HCT116 (cell line): ENCODE data around the gene ATG12. TPM values are rescaled to one million over a fixed set of nuclear protein-coding genes. Genes with fewer than 3 reads are reported as not detected.

Source experiments
- ATAC-seq: fragments of 200-7000 bp; cut with Tn5 transposase; 2 replicates; pipeline ENCODE4 v1.9.1; 2020; ENCODE audit warnings: mild to moderate bottlenecking, moderate library complexity
- BruUV-seq: library from RNA; stranded (reverse); fragments of 400-500 nt; replicated peaks from 2 replicates; lab custom pipeline; 2021; lab: Mats Ljungman, UMichigan
- CTCF ChIA-PET: fragments of 300-600 bp; sonication (Branson Sonifier 250); formaldehyde crosslinking; loops from one replicate; lab custom pipeline; 2021; ENCODE audit warnings: antibody characterized with exemption; lab: Charles Lee
- POLR2A ChIA-PET: fragments of 300-600, 350-600 bp; sonication (Branson Sonifier 250); formaldehyde crosslinking; loops from one replicate; lab custom pipeline; 2021; ENCODE audit warnings: antibody characterized with exemption; lab: Charles Lee
- RAD21 ChIA-PET, 2 experiments: fragments of 300-600 bp; sonication (Branson Sonifier 250); formaldehyde crosslinking; loops; one replicate each; lab custom pipeline; 2023; ENCODE audit warnings: low total read pairs in 2 of 2; ENCODE audit not compliant: uncharacterized antibody in 2 of 2, unreplicated experiment in 2 of 2, low non-redundant PET in 1 of 2; lab: Charles Lee
- DNase-seq: peaks from one replicate; pipeline ENCODE4 v3.0.0-alpha.2; 2010; ENCODE audit warnings: low read depth, low spot score
- H2AFZ ChIP-seq: fragments of 200-600 bp; shearing (Covaris generic), sonication (generic); 2 replicates; pipeline ENCODE4 v1.6.1; 2017; ENCODE audit warnings: low read depth, mixed run types, mixed read lengths, antibody characterized with exemption, low read length; ENCODE audit not compliant: poor library complexity, severe bottlenecking
- H3K27ac ChIP-seq: 2 replicates; pipeline ENCODE4 v1.5.1; 2012; ENCODE audit warnings: low read depth, low read length
- H3K27me3 ChIP-seq: fragments of 200-600 bp; sonication (generic); 2 replicates; pipeline ENCODE4 v1.6.1; 2016; ENCODE audit warnings: mixed run types, low read length, mixed read lengths; ENCODE audit not compliant: insufficient read depth
- H3K36me3 ChIP-seq, 2 experiments: fragments of 200-500 bp in 1 of 2; fragments of 200-600 bp in 1 of 2; sonication (Bioruptor generic) in 1 of 2; sonication (generic) in 1 of 2; 2 replicates each; pipeline versions ENCODE4 v1.5.1 to v1.6.1; 2014 to 2016; ENCODE audit warnings: low read length in 2 of 2, inconsistent platforms in 1 of 2, mixed read lengths in 1 of 2, mixed run types in 1 of 2; ENCODE audit not compliant: insufficient read depth in 2 of 2, control insufficient read depth in 1 of 2
- H3K4me1 ChIP-seq, 2 experiments: fragments of 200-600 bp in 1 of 2; sonication (generic) in 1 of 2; 2 replicates each; pipeline versions ENCODE4 v1.5.1 to v1.6.1; 2012 to 2017; ENCODE audit warnings: low read length in 2 of 2, inconsistent platforms in 1 of 2, mild to moderate bottlenecking in 1 of 2, mixed read lengths in 1 of 2, mixed run types in 1 of 2, moderate library complexity in 1 of 2; ENCODE audit not compliant: insufficient read depth in 2 of 2, control insufficient read depth in 1 of 2
- H3K4me2 ChIP-seq: fragments of 200-600 bp; sonication (generic); 2 replicates; pipeline ENCODE4 v1.6.1; 2017; ENCODE audit warnings: mixed run types, low read length, mixed read lengths
- H3K4me3 ChIP-seq, 2 experiments: fragments of 200-600 bp in 1 of 2; sonication (generic) in 1 of 2; replicated peaks in 1 of 2; 2 replicates each; pipeline ENCODE4 v1.5.1; 2011 to 2016; ENCODE audit warnings: low read length in 2 of 2, control low read depth in 1 of 2, low read depth in 1 of 2, mild to moderate bottlenecking in 1 of 2, mixed read lengths in 1 of 2, mixed run types in 1 of 2
- H3K79me2 ChIP-seq: fragments of 200-600 bp; sonication (generic); 2 replicates; pipeline ENCODE4 v1.6.1; 2017; ENCODE audit warnings: mild to moderate bottlenecking, mixed run types, low read length, moderate library complexity, mixed read lengths; ENCODE audit not compliant: insufficient read depth
- H3K9ac ChIP-seq: fragments of 200-600 bp; sonication (generic); 2 replicates; pipeline ENCODE4 v1.6.1; 2016; ENCODE audit warnings: low read length, mixed read lengths
- H3K9me2 ChIP-seq: fragments of 200-600 bp; sonication (generic), shearing (Covaris generic); 2 replicates; pipeline ENCODE4 v1.6.1; 2017; ENCODE audit warnings: mixed run types, mild to moderate bottlenecking, moderate library complexity; ENCODE audit not compliant: insufficient read depth
- H3K9me3 ChIP-seq, 2 experiments: fragments of 200-500 bp in 1 of 2; fragments of 200-600 bp in 1 of 2; sonication (Bioruptor generic) in 1 of 2; sonication (generic) in 1 of 2; 2 replicates each; pipeline ENCODE4 v1.6.1; 2014 to 2017; ENCODE audit warnings: low read length in 2 of 2, mixed read lengths in 2 of 2, inconsistent platforms in 1 of 2, low read depth in 1 of 2, mild to moderate bottlenecking in 1 of 2, mixed run types in 1 of 2, moderate library complexity in 1 of 2; ENCODE audit not compliant: control insufficient read depth in 1 of 2, insufficient read depth in 1 of 2
- H4K20me1 ChIP-seq: fragments of 200-600 bp; sonication (generic), shearing (Covaris generic); 2 replicates; pipeline ENCODE4 v1.6.1; 2017; ENCODE audit warnings: mixed run types, mild to moderate bottlenecking, moderate library complexity; ENCODE audit not compliant: insufficient read depth
- CEBPB ChIP-seq: IDR thresholded peaks from 2 replicates; pipeline ENCODE4 v1.6.1; 2012; ENCODE audit warnings: low read depth
- EGR1 ChIP-seq: IDR thresholded peaks from 2 replicates; pipeline ENCODE4 v1.6.1; 2012; ENCODE audit warnings: low read depth
- ELF1 ChIP-seq: IDR thresholded peaks from 2 replicates; pipeline ENCODE4 v1.6.1; 2012; ENCODE audit warnings: low read depth, borderline replicate concordance
- EZH2 ChIP-seq: fragments of 200-600 bp; sonication (generic); IDR thresholded peaks from 2 replicates; pipeline ENCODE4 v1.6.1; 2017; ENCODE audit warnings: antibody characterized with exemption, mixed run types
- EZH2phosphoT487 ChIP-seq: fragments of 200-600 bp; IDR thresholded peaks from 2 replicates; pipeline ENCODE4 v1.6.1; 2018; ENCODE audit warnings: antibody characterized with exemption, borderline replicate concordance
- FOSL1 ChIP-seq: IDR thresholded peaks from 2 replicates; pipeline ENCODE4 v1.6.1; 2012; ENCODE audit warnings: low read depth
- JUND ChIP-seq: IDR thresholded peaks from 2 replicates; pipeline ENCODE4 v1.6.1; 2012
- POLR2A ChIP-seq: IDR thresholded peaks from 2 replicates; pipeline ENCODE4 v1.7.0; 2011; ENCODE audit warnings: borderline replicate concordance; ENCODE audit not compliant: insufficient read depth, insufficient read length; ENCODE audit errors: extremely low read depth
- RAD21 ChIP-seq: IDR thresholded peaks from 2 replicates; pipeline ENCODE4 v1.6.1; 2012; ENCODE audit warnings: low read depth, mild to moderate bottlenecking
- SRF ChIP-seq: IDR thresholded peaks from 2 replicates; pipeline ENCODE4 v1.6.1; 2012; ENCODE audit warnings: low read depth
- TCF7L2 ChIP-seq: IDR thresholded peaks from 2 replicates; pipeline ENCODE4 v1.7.0; 2011; ENCODE audit warnings: borderline replicate concordance, inconsistent platforms; ENCODE audit not compliant: insufficient read depth, insufficient read length; ENCODE audit errors: extremely low read depth
- YY1 ChIP-seq: IDR thresholded peaks from 2 replicates; pipeline ENCODE4 v1.6.1; 2011; ENCODE audit warnings: low read length, low read depth, moderate library complexity, mild to moderate bottlenecking; ENCODE audit not compliant: insufficient replicate concordance; ENCODE audit errors: extremely low read depth
- ZFX ChIP-seq: fragments of 450-650 bp; IDR thresholded peaks from 2 replicates; pipeline ENCODE4 v1.6.1; 2017
- intact Hi-C: fragments of 100-400 bp; cut with micrococcal nuclease; formaldehyde crosslinking; loops from 2 replicates; pipeline ENCODE4 v1.10.0; 2022
- total RNA-seq: library from RNA; stranded (reverse); gene quantifications from one replicate; pipeline ENCODE4 v1.2.1, GENCODE V29; 2021; ENCODE audit not compliant: unreplicated experiment
- TF ChIP-seq, protein P1 (sequence below): IDR thresholded peaks from 2 replicates; pipeline ENCODE4 v1.6.1; 2012; ENCODE audit warnings: low read depth
- TF ChIP-seq, protein P2 (sequence below): IDR thresholded peaks from 2 replicates; pipeline ENCODE4 v1.6.1; 2012
- TF ChIP-seq, protein P3 (sequence below): IDR thresholded peaks from 2 replicates; pipeline ENCODE4 v1.6.1; 2011; ENCODE audit warnings: mild to moderate bottlenecking, low read length, moderate library complexity; ENCODE audit not compliant: insufficient replicate concordance; ENCODE audit errors: extremely low read depth
- TF ChIP-seq, protein P4 (sequence below), 3 experiments: fragments of 200-600 bp in 1 of 3; sonication (generic) in 1 of 3; IDR thresholded peaks in 2 of 3; conservative IDR thresholded peaks in 1 of 3; 2 replicates each; pipeline ENCODE4 v1.5.1; 2012 to 2017; ENCODE audit warnings: low read depth in 2 of 3, low read length in 2 of 3, antibody characterized with exemption in 1 of 3, borderline replicate concordance in 1 of 3, control low read depth in 1 of 3, mild to moderate bottlenecking in 1 of 3, mixed read lengths in 1 of 3, mixed run types in 1 of 3, moderate library complexity in 1 of 3; ENCODE audit not compliant: insufficient read depth in 1 of 3
- TF ChIP-seq, protein P5 (sequence below): IDR thresholded peaks from 2 replicates; pipeline ENCODE4 v1.6.1; 2012

ATG12 gene
- total RNA-seq, 1 experiment from 2014 or later = 270 TPM

DNA sequence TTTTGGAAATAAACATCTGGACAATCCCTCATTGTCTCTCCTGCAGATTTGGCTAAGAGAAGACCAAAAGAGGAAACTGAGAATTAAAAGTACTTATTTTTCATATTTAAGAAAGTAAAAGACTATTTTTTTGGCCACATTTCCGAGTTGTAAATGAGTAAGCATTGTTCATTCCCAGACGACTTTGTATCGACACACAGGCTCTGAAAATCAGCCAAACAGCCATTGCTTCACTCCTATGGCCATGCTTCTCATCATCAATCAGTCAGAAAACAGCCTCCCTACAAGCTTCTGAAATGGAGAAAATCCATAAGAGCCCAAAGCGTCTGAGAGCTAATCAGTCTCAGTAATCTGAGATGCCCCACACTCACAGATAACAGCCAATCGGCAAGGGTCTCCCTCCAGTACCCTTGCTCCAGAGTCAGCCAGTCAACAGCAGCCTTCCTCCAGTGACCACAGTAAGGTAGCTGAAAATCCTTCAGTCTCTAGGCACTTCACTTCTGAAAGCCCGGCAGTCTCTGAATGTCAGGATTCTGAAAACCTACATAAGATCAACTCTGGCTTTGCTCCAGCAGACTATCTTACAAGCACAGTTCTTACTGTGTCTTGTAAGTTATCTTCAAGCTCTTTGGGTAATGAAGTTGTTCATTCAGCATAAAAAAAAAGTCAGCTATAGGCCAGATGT is 55.8 kb downstream of the ATG12 start:
- RAD21 ChIA-PET = no interaction called here
- Histone ChIP-seq H3K4me2 (no peak overlapping the region), H3K9ac (no peak overlapping the region), H3K27me3 (no peaks in the 10 kb centered on the region), H3K79me2 (no peaks in the 10 kb centered on the region), H3K4me1 (no peaks in the 10 kb centered on the region), H3K27ac (no peak overlapping the region), H3K9me2 (no peaks in the 10 kb centered on the region), H3K9me3 (0 out of 4 replicates have a peak, but pooled peaks cover 0 to 5% of the 10 kb centered on the region in 2 experiments), H3K36me3 (no peaks in the 10 kb centered on the region), H4K20me1 (no peaks in the 10 kb centered on the region), H3K4me3 (no peak overlapping the region), H2AFZ (no peak overlapping the region)
- BruUV-seq = no TSS peak
- intact Hi-C loops = no loop called here
- ATAC-seq = no peak
- CTCF ChIA-PET = no interaction called here
- DNase-seq = no peak
- POLR2A ChIA-PET = interaction anchor here (1.5 kb wide), 1 partner anchor 11 kb away, joined by 3 read pairs; no protein-coding TSS in a partner anchor
- TF ChIP-seq EZH2 (no peak), FOSL1 (no peak), YY1 (no peak), TCF7L2 (no peak), SRF (no peak), ZFX (no peak), EZH2phosphoT487 (no peak), POLR2A (no peak), JUND (no peak), EGR1 (no peak), ELF1 (no peak), CEBPB (no peak), RAD21 (no peak)
- TF ChIP-seq, protein P1, sequence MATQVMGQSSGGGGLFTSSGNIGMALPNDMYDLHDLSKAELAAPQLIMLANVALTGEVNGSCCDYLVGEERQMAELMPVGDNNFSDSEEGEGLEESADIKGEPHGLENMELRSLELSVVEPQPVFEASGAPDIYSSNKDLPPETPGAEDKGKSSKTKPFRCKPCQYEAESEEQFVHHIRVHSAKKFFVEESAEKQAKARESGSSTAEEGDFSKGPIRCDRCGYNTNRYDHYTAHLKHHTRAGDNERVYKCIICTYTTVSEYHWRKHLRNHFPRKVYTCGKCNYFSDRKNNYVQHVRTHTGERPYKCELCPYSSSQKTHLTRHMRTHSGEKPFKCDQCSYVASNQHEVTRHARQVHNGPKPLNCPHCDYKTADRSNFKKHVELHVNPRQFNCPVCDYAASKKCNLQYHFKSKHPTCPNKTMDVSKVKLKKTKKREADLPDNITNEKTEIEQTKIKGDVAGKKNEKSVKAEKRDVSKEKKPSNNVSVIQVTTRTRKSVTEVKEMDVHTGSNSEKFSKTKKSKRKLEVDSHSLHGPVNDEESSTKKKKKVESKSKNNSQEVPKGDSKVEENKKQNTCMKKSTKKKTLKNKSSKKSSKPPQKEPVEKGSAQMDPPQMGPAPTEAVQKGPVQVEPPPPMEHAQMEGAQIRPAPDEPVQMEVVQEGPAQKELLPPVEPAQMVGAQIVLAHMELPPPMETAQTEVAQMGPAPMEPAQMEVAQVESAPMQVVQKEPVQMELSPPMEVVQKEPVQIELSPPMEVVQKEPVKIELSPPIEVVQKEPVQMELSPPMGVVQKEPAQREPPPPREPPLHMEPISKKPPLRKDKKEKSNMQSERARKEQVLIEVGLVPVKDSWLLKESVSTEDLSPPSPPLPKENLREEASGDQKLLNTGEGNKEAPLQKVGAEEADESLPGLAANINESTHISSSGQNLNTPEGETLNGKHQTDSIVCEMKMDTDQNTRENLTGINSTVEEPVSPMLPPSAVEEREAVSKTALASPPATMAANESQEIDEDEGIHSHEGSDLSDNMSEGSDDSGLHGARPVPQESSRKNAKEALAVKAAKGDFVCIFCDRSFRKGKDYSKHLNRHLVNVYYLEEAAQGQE = no peak
- TF ChIP-seq, protein P2, sequence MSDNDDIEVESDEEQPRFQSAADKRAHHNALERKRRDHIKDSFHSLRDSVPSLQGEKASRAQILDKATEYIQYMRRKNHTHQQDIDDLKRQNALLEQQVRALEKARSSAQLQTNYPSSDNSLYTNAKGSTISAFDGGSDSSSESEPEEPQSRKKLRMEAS = no peak
- TF ChIP-seq, protein P3, sequence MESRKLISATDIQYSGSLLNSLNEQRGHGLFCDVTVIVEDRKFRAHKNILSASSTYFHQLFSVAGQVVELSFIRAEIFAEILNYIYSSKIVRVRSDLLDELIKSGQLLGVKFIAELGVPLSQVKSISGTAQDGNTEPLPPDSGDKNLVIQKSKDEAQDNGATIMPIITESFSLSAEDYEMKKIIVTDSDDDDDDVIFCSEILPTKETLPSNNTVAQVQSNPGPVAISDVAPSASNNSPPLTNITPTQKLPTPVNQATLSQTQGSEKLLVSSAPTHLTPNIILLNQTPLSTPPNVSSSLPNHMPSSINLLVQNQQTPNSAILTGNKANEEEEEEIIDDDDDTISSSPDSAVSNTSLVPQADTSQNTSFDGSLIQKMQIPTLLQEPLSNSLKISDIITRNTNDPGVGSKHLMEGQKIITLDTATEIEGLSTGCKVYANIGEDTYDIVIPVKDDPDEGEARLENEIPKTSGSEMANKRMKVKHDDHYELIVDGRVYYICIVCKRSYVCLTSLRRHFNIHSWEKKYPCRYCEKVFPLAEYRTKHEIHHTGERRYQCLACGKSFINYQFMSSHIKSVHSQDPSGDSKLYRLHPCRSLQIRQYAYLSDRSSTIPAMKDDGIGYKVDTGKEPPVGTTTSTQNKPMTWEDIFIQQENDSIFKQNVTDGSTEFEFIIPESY = no peak
- TF ChIP-seq, protein P4, sequence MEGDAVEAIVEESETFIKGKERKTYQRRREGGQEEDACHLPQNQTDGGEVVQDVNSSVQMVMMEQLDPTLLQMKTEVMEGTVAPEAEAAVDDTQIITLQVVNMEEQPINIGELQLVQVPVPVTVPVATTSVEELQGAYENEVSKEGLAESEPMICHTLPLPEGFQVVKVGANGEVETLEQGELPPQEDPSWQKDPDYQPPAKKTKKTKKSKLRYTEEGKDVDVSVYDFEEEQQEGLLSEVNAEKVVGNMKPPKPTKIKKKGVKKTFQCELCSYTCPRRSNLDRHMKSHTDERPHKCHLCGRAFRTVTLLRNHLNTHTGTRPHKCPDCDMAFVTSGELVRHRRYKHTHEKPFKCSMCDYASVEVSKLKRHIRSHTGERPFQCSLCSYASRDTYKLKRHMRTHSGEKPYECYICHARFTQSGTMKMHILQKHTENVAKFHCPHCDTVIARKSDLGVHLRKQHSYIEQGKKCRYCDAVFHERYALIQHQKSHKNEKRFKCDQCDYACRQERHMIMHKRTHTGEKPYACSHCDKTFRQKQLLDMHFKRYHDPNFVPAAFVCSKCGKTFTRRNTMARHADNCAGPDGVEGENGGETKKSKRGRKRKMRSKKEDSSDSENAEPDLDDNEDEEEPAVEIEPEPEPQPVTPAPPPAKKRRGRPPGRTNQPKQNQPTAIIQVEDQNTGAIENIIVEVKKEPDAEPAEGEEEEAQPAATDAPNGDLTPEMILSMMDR (IDR thresholded peaks at IDR 0.05 in 2 of 3, conservative IDR thresholded peaks at IDR 0.05 in 1 of 3; ENCODE audit: borderline replicate concordance in 1 of 3, insufficient read depth in 1 of 3, low read depth in 2 of 3, low read length in 2 of 3) = no peak
- TF ChIP-seq, protein P5, sequence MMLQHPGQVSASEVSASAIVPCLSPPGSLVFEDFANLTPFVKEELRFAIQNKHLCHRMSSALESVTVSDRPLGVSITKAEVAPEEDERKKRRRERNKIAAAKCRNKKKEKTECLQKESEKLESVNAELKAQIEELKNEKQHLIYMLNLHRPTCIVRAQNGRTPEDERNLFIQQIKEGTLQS = no peak
